Activated T-cell treated with anti-CD3 and anti-CD28 coated beads, Interleukin-2, amount 50 U/mL, for 72 hours (primary cell): Measurements from ENCODE around the gene RTP4. TPM values are rescaled to one million over a fixed set of nuclear protein-coding genes. Genes with fewer than 3 reads are reported as not detected.
"Not testable (repeated sequence)": the region's sequence is repeated elsewhere in the genome, so short reads cannot be mapped to it uniquely, and the experiment has no call there.

Source experiments
- ATAC-seq, 2 donors: fragments of 150-1000 bp; cut with Tn5 transposase; replicated peaks in 1 of 2; 2 replicates each; pipeline ENCODE4 v1.10.0; 2021; ENCODE audit warnings: moderate library complexity in 2 of 2, mild to moderate bottlenecking in 1 of 2
- DNase-seq, 2 donors: peaks; one replicate each; pipeline ENCODE4 v3.0.0; 2021 to 2022; ENCODE audit warnings: mixed read lengths in 1 of 2
- H3K27ac Mint-ChIP-seq: one replicate; pipeline ENCODE4 v1.8.0; 2022; ENCODE audit warnings: mild to moderate bottlenecking, moderate library complexity, mixed read lengths
- H3K27me3 Mint-ChIP-seq: one replicate; pipeline ENCODE4 v1.8.0; 2022; ENCODE audit warnings: low read depth, mixed read lengths
- H3K36me3 Mint-ChIP-seq, 2 donors: one replicate each; pipeline ENCODE4 v1.8.0; 2022; ENCODE audit warnings: mixed read lengths in 2 of 2, mild to moderate bottlenecking in 1 of 2; ENCODE audit not compliant: insufficient read depth in 2 of 2
- H3K4me1 Mint-ChIP-seq: one replicate; pipeline ENCODE4 v1.8.0; 2022; ENCODE audit warnings: low read depth, mixed read lengths
- H3K4me3 Mint-ChIP-seq, 2 donors: one replicate each; pipeline ENCODE4 v1.8.0; 2022; ENCODE audit warnings: mild to moderate bottlenecking in 2 of 2, mixed read lengths in 2 of 2, moderate library complexity in 2 of 2
- H3K9me3 Mint-ChIP-seq, 2 donors: one replicate each; pipeline ENCODE4 v1.8.0; 2022; ENCODE audit warnings: mixed read lengths in 2 of 2
- total RNA-seq, 2 donors: library from RNA; stranded (reverse); gene quantifications; one replicate each; pipeline ENCODE4 v1.2.3, GENCODE V29; 2022

RTP4 gene
- total RNA-seq, 2 donors from 2014 or later, result 2.8 to 3.4 TPM

DNA sequence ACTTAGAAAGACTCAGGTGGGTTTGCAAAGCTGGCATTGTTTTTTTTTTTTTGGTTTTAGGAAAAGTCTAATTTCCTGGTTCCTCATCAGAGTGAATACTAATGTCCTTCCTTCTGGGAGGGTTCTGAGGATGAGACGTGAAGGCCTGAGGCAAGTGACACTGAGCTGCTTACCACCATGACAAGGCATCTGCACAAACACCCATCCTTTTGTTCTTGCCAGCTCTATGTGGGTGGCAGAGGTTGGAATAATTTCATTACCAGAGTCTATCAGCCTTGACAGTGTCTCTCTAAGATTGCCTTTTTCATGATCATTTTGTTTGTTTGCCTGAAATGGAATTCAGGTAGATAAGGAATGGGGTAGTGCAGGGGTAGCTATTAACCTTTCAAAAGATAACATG, 17.1 kb downstream of the RTP4 start:
- no peak for ATAC-seq
- peaks cover 4 to 6% of the 10 kb centered on the region in 2 donors for H3K9me3 Mint-ChIP-seq
- H3K36me3 Mint-ChIP-seq, result peaks cover 2 to 3% of the 10 kb centered on the region in 2 donors
- H3K27ac Mint-ChIP-seq, result no peak overlapping the region
- peaks cover 35% of the 10 kb centered on the region for H3K27me3 Mint-ChIP-seq
- no peak for DNase-seq
- no peaks in the 10 kb centered on the region for H3K4me1 Mint-ChIP-seq
- H3K4me3 Mint-ChIP-seq, result no peak overlapping the region

GRCh38 chr3:187396661-187397060, 28.5 kb downstream of the RTP4 start:
- H3K4me1 Mint-ChIP-seq, result no peaks in the 10 kb centered on the region
- no peak for DNase-seq
- H3K9me3 Mint-ChIP-seq, result no peaks in the 10 kb centered on the region
- no peak overlapping the region for H3K27ac Mint-ChIP-seq
- H3K4me3 Mint-ChIP-seq, result no peak overlapping the region
- no peak for ATAC-seq
- peaks cover 27% of the 10 kb centered on the region for H3K27me3 Mint-ChIP-seq
- H3K36me3 Mint-ChIP-seq, result no peaks in the 10 kb centered on the region

GRCh38 chr3:187398955-187399354, 30.8 kb downstream of the RTP4 start:
- no peaks in the 10 kb centered on the region for H3K36me3 Mint-ChIP-seq
- H3K4me1 Mint-ChIP-seq, result no peaks in the 10 kb centered on the region
- no peak for ATAC-seq
- H3K4me3 Mint-ChIP-seq, result no peak overlapping the region
- peaks cover 27% of the 10 kb centered on the region for H3K27me3 Mint-ChIP-seq
- no peaks in the 10 kb centered on the region for H3K9me3 Mint-ChIP-seq
- no peak overlapping the region for H3K27ac Mint-ChIP-seq
- no peak for DNase-seq

DNA sequence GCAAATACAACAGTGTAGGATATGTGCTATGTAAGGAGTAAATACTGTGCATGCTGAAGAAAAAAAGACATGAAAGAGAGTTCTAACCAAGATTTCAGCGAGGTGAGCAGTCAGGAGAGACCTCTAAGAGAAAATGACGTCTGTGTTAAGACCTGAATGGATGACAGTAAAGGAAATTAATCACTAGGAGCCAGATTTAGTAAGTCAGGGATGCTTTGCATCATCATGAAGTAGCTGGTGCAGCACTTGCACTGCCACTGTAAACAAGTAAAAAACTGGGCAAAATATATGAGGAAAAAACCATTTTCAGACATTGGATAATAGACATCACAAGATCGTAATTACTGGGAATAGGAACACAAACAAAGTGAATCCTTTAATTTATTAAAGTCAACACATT, 32.6 kb downstream of the RTP4 start:
- Mint-ChIP-seq H3K9me3 (no peaks in the 10 kb centered on the region), H3K4me1 (no peaks in the 10 kb centered on the region), H3K4me3 (no peak overlapping the region), H3K27ac (no peak overlapping the region), H3K27me3 (peaks cover 25% of the 10 kb centered on the region), H3K36me3 (no peaks in the 10 kb centered on the region)
- no peak for DNase-seq
- no peak for ATAC-seq

DNA sequence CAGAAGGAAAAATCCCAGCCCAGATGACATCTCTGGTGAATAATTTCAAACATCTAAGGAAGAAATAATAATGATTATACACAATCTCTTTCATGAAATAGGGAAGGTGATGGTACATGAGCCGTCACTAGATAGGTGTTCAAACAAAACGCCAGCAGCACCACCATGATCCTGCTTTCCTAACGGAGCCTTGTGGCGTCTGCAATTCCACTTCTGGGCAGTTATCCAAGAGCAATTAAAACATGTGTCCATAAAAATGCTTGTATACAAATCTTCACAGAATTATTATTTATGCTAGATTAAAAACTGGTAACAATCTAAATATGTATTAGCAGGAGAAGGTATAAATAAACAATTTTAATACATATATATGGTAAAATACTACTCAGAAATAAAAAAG, 33.7 kb downstream of the RTP4 start:
- H3K4me1 Mint-ChIP-seq, result no peaks in the 10 kb centered on the region

DNA sequence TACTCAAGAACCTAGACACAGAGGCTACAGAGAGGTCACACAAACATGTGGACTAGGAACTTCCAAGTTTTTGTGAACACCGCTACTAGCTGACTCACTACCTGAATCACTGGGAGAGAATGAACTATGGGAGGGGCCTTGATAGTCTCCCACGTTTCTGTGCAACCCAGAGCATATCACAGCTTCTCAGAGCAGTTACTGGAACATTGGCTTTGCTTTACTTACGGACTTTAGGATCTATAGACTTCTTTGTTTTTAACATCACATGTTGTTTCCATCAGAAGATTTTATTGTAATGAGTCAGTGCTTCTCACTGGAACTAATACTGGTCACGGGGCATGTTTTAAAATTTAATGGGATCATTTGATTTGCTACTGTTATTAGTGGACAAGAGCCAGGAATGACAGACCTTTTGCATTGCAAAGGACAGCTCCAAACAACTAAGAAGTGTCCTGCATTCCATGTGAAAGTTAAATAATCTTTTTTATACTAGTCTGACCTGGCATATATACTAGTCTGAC, 35.6 kb downstream of the RTP4 start:
- ATAC-seq (no peak), DNase-seq (no peak)
- Mint-ChIP-seq H3K36me3 (no peaks in the 10 kb centered on the region), H3K4me3 (no peak overlapping the region), H3K4me1 (no peaks in the 10 kb centered on the region), H3K27me3 (peaks cover 19% of the 10 kb centered on the region), H3K27ac (no peak overlapping the region), H3K9me3 (no peaks in the 10 kb centered on the region)

More for the DNA sequence above, 33.7 kb downstream of the RTP4 start:
- no peaks in the 10 kb centered on the region for H3K9me3 Mint-ChIP-seq
- no peak overlapping the region for H3K4me3 Mint-ChIP-seq
- peaks cover 22% of the 10 kb centered on the region for H3K27me3 Mint-ChIP-seq
- no peak for DNase-seq
- no peak overlapping the region for H3K27ac Mint-ChIP-seq
- H3K36me3 Mint-ChIP-seq, result no peaks in the 10 kb centered on the region
- ATAC-seq, result no peak

DNA sequence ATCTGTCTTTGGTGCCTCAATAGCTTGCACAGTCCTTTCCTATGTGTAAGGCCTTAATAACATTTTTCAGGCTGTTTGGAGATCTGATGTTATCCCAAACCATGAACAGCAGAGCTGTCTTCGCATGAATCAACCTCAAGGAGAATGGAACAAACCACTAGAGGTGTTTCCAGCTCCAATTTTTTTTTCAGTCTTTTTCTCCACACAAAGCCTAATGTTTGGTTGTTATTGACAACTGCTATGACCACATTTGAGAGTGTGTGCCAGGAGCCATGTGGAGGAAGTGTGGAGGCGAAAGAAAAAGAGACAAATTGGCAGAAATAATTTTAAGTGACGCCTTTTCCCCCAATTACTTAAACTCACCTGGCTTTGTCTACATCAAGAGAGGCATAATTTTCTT, 38.7 kb downstream of the RTP4 start:
- H3K4me1 Mint-ChIP-seq, result no peaks in the 10 kb centered on the region
- DNase-seq (no peak), ATAC-seq (no peak)
- no peaks in the 10 kb centered on the region for H3K9me3 Mint-ChIP-seq
- no peak overlapping the region for H3K4me3 Mint-ChIP-seq
- no peaks in the 10 kb centered on the region for H3K36me3 Mint-ChIP-seq
- H3K27me3 Mint-ChIP-seq, result peaks cover 33% of the 10 kb centered on the region
- no peak overlapping the region for H3K27ac Mint-ChIP-seq

- not testable (repeated sequence) for DNase-seq, H3K36me3 Mint-ChIP-seq, H3K4me3 Mint-ChIP-seq, ATAC-seq, H3K27ac Mint-ChIP-seq, H3K4me1 Mint-ChIP-seq, H3K9me3 Mint-ChIP-seq
- peaks cover 33% of the 10 kb centered on the region for H3K27me3 Mint-ChIP-seq
These were observed 44.0 kb downstream of the RTP4 start for GRCh38 chr3:187411991-187412781.

Other genes starting within 250 kb of the RTP4 start
- gene RPL39L, start 228.9 kb upstream of the RTP4 start, total RNA-seq, result 10 to 100 TPM; 32.0 to 35.9 TPM
- not detected for gene RTP1, start 170.9 kb upstream of the RTP4 start, total RNA-seq
- not detected for gene MASP1, start 76.6 kb upstream of the RTP4 start, total RNA-seq